C4-2B (cell line): ENCODE results near the gene RBP5.

Source experiments
- CTCF ChIP-seq: fragments of 450-650 bp; conservative IDR thresholded peaks from 2 replicates; pipeline ENCODE4 v1.5.1; 2017; ENCODE audit warnings: mild to moderate bottlenecking
- ZFX ChIP-seq: fragments of 450-650 bp; IDR thresholded peaks from 2 replicates; pipeline ENCODE4 v1.6.1; 2017

DNA sequence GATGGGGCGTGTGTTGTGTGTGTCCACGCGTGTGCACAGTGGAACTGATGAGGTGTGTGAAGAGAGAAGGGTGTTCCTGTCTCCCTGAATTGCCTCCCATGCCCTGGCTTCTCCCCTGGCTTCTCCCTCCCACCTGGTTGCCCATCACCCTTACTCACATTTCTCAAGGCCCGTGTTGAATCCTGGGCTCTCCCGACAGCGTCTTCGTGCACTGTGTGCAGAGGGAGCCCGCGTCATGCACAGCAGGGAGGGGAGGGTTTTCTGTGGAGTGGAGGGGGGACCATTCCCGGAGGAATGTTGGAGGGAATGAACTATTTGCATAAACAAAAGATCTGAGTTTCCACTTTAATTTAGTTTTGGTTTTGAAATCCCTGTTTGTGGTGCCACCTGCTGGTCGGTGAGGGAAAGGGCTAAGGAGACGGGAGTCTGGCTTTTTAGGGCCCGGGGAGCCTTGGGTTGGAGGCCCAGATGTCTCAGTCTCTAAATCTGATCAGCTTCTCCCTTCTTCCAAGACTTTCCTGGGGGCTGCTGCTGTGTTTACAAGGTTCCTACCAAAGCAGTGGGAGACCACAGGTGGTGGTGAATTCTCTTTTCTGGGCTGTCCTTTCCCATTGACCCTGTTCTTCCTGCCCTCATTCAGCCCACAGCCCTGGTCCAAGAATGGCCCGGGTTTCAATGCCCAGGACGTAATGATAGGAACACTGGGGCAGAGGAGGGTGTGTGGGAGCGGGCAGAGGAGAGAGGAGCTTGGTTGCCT, 36.3 kb downstream of the RBP5 start, which contains the start of gene C1R:
- TF ChIP-seq CTCF = peak; percentile 94
- TF ChIP-seq ZFX = no peak
